ENCODE data around the gene NLK. TPM values are rescaled to one million over a fixed set of nuclear protein-coding genes. Genes with fewer than 3 reads are reported as not detected.

NLK gene
- total and polyA plus RNA-seq, 7 donors, result 9.3 to 17.1 (median 15.0) TPM

DNA sequence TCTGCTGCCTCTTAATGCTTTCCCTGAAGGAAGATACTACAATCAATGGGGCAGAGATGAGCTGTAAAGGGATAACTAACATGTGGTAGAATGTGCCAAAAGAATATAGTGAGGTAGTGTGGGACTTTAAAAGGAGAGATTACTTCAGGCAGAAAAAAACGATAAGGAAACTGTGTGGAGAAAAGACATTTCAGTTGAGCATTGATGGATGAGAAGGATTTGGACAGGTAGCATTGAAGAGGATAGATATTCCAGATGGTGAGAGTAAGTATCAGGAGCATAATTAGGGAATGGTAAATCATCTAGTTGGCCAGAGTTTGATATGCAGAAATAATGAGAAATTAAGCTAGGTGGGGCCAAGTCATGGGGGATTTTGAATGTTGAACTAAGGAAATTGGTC lies 97.3 kb downstream of the NLK start:
- Histone ChIP-seq H3K27ac (no peak overlapping the region), H3K4me3 (no peak overlapping the region), H3K9me3 (no peaks in the 10 kb centered on the region), H3K36me3 (peaks cover 0 to 13% (median 0%) of the 10 kb centered on the region in 4 donors), H3K27me3 (no peaks in the 10 kb centered on the region), H3K4me1 (no peaks in the 10 kb centered on the region)
- TF ChIP-seq POLR2A (IDR thresholded peaks at IDR 0.05), result no peak
- no peak for TF ChIP-seq EP300 (IDR thresholded peaks at IDR 0.05)
- TF ChIP-seq, protein P1, sequence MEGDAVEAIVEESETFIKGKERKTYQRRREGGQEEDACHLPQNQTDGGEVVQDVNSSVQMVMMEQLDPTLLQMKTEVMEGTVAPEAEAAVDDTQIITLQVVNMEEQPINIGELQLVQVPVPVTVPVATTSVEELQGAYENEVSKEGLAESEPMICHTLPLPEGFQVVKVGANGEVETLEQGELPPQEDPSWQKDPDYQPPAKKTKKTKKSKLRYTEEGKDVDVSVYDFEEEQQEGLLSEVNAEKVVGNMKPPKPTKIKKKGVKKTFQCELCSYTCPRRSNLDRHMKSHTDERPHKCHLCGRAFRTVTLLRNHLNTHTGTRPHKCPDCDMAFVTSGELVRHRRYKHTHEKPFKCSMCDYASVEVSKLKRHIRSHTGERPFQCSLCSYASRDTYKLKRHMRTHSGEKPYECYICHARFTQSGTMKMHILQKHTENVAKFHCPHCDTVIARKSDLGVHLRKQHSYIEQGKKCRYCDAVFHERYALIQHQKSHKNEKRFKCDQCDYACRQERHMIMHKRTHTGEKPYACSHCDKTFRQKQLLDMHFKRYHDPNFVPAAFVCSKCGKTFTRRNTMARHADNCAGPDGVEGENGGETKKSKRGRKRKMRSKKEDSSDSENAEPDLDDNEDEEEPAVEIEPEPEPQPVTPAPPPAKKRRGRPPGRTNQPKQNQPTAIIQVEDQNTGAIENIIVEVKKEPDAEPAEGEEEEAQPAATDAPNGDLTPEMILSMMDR (IDR thresholded peaks at IDR 0.05), result no peak
- no peak for TF ChIP-seq POLR2AphosphoS5 (IDR thresholded peaks at IDR 0.05)
- whole genome bisulfite sequencing, 2 donors, result 84 to 86% methylated on average over 1 of the region's 1 CpG
- intact Hi-C loops (cut with DNase I), result no loop called here
- no peak for DNase-seq

DNA sequence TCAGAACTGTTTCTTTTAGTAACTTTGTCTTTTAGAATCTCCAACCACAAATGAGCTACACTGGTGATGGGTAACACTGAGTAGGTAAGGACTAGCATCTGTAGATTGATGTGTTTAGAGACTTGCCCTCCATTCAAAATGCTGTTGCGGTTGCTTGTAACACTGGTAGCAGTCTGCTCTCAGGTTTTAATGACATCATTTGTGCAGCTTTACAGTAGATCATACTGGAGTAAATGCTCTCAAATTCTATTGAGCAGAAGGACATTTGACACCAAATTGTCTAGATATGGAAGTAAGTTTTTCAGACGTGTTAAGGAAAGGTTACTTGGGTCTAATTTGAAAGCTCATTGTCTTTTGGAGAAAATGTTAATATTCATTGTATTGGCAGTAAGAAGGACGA lies 98.8 kb downstream of the NLK start:
- DNase-seq, result no peak
- intact Hi-C loops (cut with DNase I), result no loop called here
- 94 to 95% methylated on average over 3 of the region's 3 CpGs for WGBS, 2 donors
- no peak overlapping the region for H3K4me3 ChIP-seq
- peaks cover 0 to 7% (median 0%) of the 10 kb centered on the region in 4 donors for H3K36me3 ChIP-seq
- H3K9me3 ChIP-seq, result no peaks in the 10 kb centered on the region
- H3K27ac ChIP-seq, result no peak overlapping the region
- no peaks in the 10 kb centered on the region for H3K27me3 ChIP-seq
- TF ChIP-seq POLR2A (IDR thresholded peaks at IDR 0.05) (no peak), EP300 (IDR thresholded peaks at IDR 0.05) (no peak), POLR2AphosphoS5 (IDR thresholded peaks at IDR 0.05) (no peak)
- TF ChIP-seq, protein P1 (IDR thresholded peaks at IDR 0.05), result no peak
- no peaks in the 10 kb centered on the region for H3K4me1 ChIP-seq

DNA sequence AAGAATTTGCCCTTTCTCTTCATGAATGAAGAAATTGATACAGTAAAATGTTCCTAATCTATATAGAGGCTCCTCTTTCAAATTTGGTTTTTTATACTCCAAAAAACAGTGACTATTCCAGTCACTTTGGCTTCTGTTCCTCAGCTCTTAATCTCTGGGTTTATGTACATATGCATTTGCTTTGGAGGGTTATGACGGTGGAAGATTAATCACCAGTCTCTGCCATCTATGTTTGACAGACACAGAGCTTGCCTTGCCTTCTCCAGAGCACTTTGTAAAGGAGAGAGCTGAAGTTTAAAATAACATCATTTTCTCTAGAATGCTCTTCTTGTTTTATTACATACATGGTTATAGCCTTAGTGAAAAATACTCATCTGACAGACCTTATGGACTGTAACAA lies 99.3 kb downstream of the NLK start:
- Histone ChIP-seq H3K27me3 (no peaks in the 10 kb centered on the region), H3K9me3 (no peaks in the 10 kb centered on the region), H3K27ac (no peak overlapping the region), H3K36me3 (peaks cover 0 to 7% (median 0%) of the 10 kb centered on the region in 4 donors), H3K4me1 (no peaks in the 10 kb centered on the region), H3K4me3 (no peak overlapping the region)
- WGBS, 2 donors, result 87 to 90% methylated on average over 1 of the region's 1 CpG
- DNase-seq, result no peak
- TF ChIP-seq POLR2A (IDR thresholded peaks at IDR 0.05) (no peak), POLR2AphosphoS5 (IDR thresholded peaks at IDR 0.05) (no peak), EP300 (IDR thresholded peaks at IDR 0.05) (no peak)
- TF ChIP-seq, protein P1 (IDR thresholded peaks at IDR 0.05), result no peak
- intact Hi-C loops (cut with DNase I), result no loop called here

DNA sequence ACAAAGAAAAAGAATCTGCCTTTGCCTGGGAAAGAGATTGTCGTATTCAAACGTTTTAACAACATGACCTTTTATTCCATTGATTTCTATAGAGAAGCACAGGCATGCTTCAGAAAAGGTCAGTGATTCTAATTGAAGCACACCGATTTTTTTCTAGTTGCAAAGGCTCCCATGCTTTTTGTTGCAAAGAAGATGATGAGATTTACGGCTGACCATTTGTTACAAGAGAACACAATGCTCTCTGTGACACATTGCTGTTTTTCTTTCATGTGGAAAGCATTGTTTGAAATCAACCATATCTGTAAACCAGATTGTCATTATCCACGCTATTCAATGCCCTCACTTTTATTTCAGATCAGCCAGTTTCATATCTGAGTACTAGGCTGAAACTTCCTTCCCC lies 99.8 kb downstream of the NLK start:
- H3K4me1 ChIP-seq, result no peaks in the 10 kb centered on the region
- TF ChIP-seq POLR2A (IDR thresholded peaks at IDR 0.05), result no peak
- TF ChIP-seq POLR2AphosphoS5 (IDR thresholded peaks at IDR 0.05), result no peak
- TF ChIP-seq EP300 (IDR thresholded peaks at IDR 0.05), result no peak
- TF ChIP-seq, protein P1 (IDR thresholded peaks at IDR 0.05), result no peak
- no peak overlapping the region for H3K27ac ChIP-seq
- no peaks in the 10 kb centered on the region for H3K27me3 ChIP-seq
- no peaks in the 10 kb centered on the region for H3K9me3 ChIP-seq
- H3K36me3 ChIP-seq, result peaks cover 0 to 7% (median 0%) of the 10 kb centered on the region in 4 donors
- H3K4me3 ChIP-seq, result no peak overlapping the region
- intact Hi-C loops (cut with DNase I), result no loop called here
- 83 to 88% methylated on average over 5 of the region's 5 CpGs for WGBS, 2 donors
- DNase-seq, result no peak

DNA sequence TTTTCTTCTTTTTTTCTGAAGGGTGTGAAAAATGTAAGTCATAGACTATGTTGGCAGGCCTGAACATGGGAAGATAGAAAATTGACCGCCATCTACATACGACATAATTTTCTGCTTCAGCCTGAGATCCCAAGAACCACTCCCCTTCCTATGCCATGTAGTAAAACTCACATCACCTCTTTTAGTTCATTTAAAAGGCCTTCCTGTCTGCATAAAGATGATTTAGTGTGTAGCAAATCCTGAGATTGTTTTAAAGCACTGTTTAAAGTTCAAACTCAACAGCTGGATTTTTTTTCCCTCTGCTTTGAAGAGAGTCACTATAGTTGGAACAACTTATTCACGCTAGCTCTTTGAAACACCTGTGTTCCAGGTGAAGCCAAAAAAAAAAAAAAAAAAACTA lies 101.5 kb downstream of the NLK start:
- intact Hi-C loops (cut with DNase I), result no loop called here
- Histone ChIP-seq H3K4me1 (no peaks in the 10 kb centered on the region), H3K27ac (no peak overlapping the region), H3K4me3 (no peak overlapping the region), H3K36me3 (peaks cover 0 to 7% (median 0%) of the 10 kb centered on the region in 4 donors), H3K27me3 (no peaks in the 10 kb centered on the region), H3K9me3 (no peaks in the 10 kb centered on the region)
- TF ChIP-seq POLR2A (IDR thresholded peaks at IDR 0.05), result no peak
- TF ChIP-seq POLR2AphosphoS5 (IDR thresholded peaks at IDR 0.05), result no peak
- TF ChIP-seq, protein P1 (IDR thresholded peaks at IDR 0.05), result no peak
- no peak for TF ChIP-seq EP300 (IDR thresholded peaks at IDR 0.05)
- DNase-seq, result no peak
- 29 to 72% methylated on average over 3 of the region's 3 CpGs for WGBS, 2 donors

All from sigmoid colon (tissue), 7 donors.